Hepatocyte (in vitro differentiated cells): ENCODE measurements around the gene COL10A1.

ENCODE experiments used
- CTCF ChIP-seq: fragments of 200-600 bp; sonication (generic); IDR thresholded peaks from 2 replicates; pipeline ENCODE4 v1.5.1; 2016; ENCODE audit warnings: antibody characterized with exemption, mild to moderate bottlenecking; ENCODE audit not compliant: poor library complexity
- EZH2 ChIP-seq: fragments of 200-600 bp; sonication (generic); IDR thresholded peaks from 2 replicates; pipeline ENCODE4 v1.6.1; 2016; ENCODE audit warnings: antibody characterized with exemption, mild to moderate bottlenecking, borderline replicate concordance

DNA sequence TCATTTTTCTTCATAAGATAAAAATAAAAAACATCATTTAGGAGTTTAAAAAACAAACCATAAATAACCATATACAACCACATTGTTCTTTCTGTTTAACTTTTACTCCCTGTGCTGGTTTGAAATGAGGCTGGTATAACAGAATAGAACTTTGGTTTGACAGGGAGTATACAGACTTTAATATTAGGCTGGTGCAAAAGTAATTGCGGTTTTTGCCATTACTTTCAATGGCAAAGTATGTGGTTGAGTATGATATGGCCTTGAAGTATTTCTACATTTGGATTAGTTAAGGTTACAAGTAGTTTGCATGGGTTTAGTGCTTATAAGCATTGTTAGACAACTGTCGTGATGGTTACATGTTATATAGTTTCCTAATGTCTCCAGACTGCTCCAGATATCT, 29.0 kb upstream of the COL10A1 start:
- TF ChIP-seq CTCF, result no peak
- TF ChIP-seq EZH2, result no peak
